Measurements from ENCODE around the gene CCDC88C.

Gene CCDC88C

GRCh38 chr14:91363776-91364523 lies 53.7 kb downstream of the CCDC88C start:
- no peak for DNase-seq

- DNase-seq = no peak
Measured at GRCh38 chr14:91361233-91361811, 56.3 kb downstream of the CCDC88C start.

- no peak for DNase-seq
Measured at GRCh38 chr14:91360490-91361232, 57.0 kb downstream of the CCDC88C start.

- DNase-seq = no peak
Measured at GRCh38 chr14:91358654-91359220, 58.9 kb downstream of the CCDC88C start.

- no peak for DNase-seq
Measured at GRCh38 chr14:91358025-91358319, 59.6 kb downstream of the CCDC88C start.

- DNase-seq = no peak
Measured at GRCh38 chr14:91357272-91358024, 60.2 kb downstream of the CCDC88C start.

- DNase-seq = no peak
Measured at GRCh38 chr14:91356181-91356763, 61.3 kb downstream of the CCDC88C start.

GRCh38 chr14:91354979-91355685 lies 62.5 kb downstream of the CCDC88C start:
- DNase-seq = peak; percentile 64

- no peak for DNase-seq
Measured at GRCh38 chr14:91354221-91354916, 63.3 kb downstream of the CCDC88C start.

GRCh38 chr14:91352728-91353692 lies 64.6 kb downstream of the CCDC88C start:
- no peak for DNase-seq

- no peak for DNase-seq
Measured at GRCh38 chr14:91352053-91352452, 65.6 kb downstream of the CCDC88C start.

GRCh38 chr14:91351512-91351862 lies 66.1 kb downstream of the CCDC88C start:
- no peak for DNase-seq

GRCh38 chr14:91350813-91351511 lies 66.7 kb downstream of the CCDC88C start:
- peak; percentile 53 for DNase-seq

GRCh38 chr14:91350483-91350812 lies 67.2 kb downstream of the CCDC88C start:
- DNase-seq = no peak

- DNase-seq = peak; percentile 69
Measured at GRCh38 chr14:91349481-91350074, 68.0 kb downstream of the CCDC88C start.

- DNase-seq = no peak
Measured at GRCh38 chr14:91348845-91349465, 68.7 kb downstream of the CCDC88C start.

- no peak for DNase-seq
Measured at GRCh38 chr14:91346838-91347173, 70.8 kb downstream of the CCDC88C start.

- DNase-seq = no peak
Measured at GRCh38 chr14:91344096-91344495, 73.5 kb downstream of the CCDC88C start.

GRCh38 chr14:91343051-91343450 lies 74.6 kb downstream of the CCDC88C start:
- no peak for DNase-seq

Data from activated CD8-positive, alpha-beta memory T cell treated with anti-CD3 and anti-CD28 coated beads, Interleukin-2, amount 50 U/mL, for 4 hours (primary cell).